ENCODE results near the gene SENP6.

SENP6 gene

DNA sequence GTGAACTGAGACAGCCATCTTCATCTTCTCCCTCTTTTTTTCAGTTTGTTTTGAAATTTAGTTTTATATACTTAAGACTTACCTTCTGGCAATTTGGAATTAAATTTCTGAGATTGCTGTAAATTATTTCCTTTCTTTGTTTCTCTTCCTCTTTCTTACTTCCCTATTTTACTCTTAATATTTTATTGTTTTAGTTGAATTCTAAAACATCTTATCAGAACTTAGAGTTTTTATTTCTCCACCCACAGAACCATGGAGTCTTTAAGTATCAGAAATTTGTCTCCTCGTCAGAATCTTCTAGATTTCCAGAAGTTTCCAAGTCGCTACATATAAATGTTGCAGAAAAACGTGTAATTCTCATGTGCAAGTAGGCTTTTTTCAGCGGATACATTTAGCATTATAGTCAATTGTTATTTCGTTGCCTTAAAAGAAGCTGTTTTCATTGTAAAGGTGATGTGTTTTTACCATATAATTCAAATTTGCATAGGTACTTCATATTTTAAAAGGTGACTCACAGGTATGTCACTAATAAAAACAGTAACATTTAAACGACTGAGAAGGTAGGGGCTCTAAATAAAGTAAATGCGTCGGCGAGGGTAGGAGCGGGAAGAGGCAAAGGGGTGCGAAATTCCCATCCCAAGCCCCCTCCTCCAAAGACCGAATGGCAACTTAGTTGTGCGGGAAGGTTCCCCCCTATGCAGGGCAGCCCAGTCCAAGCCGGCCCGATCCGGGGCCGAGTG lies 146.5 kb downstream of the SENP6 start:
- DNase-seq (ENCODE audit: low spot score): no peak

DNA sequence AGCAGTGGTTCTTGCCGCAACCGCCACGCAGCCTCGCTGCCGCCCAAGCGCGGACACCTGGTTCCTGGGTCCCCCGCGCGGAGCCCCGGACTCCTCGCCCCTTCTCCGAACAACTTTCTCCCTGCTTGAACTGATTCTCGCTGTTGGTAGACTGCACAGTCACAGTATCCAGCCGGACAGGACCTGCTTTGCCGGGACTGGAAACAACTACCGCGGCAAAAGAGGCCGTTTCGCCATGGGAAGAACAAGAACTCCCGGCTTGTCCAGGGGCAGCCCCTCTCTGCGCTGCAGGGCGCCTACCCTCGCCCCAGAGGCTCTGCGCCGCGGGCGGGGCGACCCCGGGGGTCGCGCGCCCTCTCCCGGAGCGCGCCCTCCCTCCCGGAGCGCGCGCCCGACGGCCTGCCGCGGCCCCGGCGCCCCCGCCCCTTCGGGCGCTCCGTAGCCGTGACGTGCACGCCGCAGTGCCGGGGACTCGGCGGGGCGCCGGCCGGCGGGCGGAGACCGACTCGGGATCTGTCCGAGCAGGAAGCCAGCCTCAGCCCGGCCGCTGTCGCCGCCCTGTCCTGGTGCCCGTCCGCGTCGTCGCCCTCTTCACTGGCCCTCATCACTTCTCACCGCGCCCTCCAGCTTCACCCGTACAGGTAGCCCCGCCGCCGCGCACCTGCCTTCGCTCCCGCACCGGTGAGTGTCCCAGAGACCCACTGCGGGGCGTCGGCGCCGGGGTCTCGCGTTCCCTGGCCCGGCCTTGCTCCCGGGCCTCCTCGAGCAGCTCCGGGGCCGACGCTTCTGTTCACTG lies 147.3 kb downstream of the SENP6 start, which contains the start of gene MYO6:
MYO6 (plus strand) TSS at position 497 of the 796 bp plus-strand sequence. CDS start 68,309 bp downstream, outside the sequence.
- peak; percentile 69 for DNase-seq (ENCODE audit: low spot score)

DNA sequence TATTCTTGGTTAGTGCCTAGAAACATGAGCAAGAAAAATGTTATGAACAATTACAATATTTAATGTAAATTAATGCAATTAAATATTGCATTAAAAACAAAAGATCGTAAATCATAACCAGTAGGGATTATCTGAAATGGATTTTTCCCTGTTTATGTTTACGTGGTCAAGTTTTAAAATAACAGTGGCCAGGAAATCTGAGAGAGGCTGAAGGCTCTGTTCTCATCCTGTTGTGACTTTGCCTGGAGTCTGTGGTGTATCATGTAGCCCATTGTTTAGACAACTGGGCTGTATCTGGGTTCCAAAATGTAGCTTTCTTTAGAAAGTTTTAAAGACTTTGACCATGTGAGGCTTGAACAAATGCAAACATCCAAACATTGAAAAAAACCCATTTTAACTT lies 149.8 kb downstream of the SENP6 start:
- DNase-seq (ENCODE audit: low spot score): no peak

- no peak for DNase-seq (ENCODE audit: low spot score)
These were observed 150.7 kb downstream of the SENP6 start for GRCh38 chr6:75752365-75752764.

- DNase-seq (ENCODE audit: low spot score): no peak
These were observed 154.0 kb downstream of the SENP6 start for GRCh38 chr6:75755704-75756103.

- DNase-seq (ENCODE audit: low spot score): no peak
These were observed 155.6 kb downstream of the SENP6 start for GRCh38 chr6:75757295-75757694.

DNA sequence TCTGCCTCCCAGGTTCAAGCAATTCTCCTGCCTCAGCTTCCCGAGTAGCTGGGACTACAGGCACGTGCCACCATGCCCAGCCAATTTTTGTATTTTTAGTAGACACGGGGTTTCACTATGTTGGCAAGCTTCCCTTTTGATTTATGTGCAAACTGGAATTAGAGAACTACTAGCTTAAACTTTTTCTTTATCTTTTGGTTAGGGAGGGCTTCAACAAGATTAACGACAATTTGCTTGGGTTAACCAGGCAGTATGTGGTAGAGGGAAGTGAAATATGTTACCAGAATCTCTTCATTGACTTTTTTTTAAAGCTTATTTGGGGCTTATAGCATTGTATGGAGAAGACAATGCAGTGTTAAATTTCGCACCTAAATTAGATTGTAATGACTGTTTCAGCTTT lies 156.4 kb downstream of the SENP6 start:
- no peak for DNase-seq (ENCODE audit: low spot score)

DNA sequence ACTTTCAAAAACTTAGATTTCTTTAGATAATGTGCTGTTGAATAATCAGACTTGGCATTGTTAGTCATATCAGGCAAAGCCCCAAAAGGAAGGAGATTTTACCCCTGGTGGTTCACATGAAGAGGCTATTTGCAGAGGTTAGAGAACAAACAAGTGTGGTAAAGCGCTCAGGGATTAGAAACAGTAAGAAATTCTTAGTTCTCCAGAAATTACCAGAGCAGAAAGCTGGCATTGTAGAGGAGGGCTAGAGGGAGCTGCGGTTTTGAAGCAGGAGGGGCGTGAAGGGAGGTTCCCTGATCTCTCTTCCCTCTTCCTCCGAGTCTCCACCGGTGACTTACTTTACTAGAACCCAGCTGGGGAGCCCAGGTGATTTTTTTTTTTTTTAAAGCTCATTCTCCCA lies 157.5 kb downstream of the SENP6 start:
- DNase-seq (ENCODE audit: low spot score): no peak

DNA sequence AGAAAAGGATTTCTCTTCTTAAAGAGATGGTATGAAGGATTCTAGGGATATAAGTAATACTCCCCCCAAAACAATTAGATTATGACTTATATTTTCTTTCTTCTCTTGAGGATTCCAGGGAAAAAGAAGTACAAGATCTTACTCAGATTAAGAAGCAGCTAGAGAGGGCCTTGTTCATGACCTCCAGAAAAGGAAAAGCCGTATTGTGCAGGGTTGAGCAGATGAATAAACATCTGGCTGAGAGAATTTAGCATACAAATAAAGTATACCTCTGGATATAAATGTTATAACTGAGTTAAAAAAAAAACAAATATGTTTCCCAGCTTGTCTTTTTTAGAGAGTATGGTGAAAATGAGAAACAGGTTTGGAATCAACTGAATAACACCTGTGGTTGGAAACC lies 158.6 kb downstream of the SENP6 start:
- DNase-seq (ENCODE audit: low spot score): no peak

DNA sequence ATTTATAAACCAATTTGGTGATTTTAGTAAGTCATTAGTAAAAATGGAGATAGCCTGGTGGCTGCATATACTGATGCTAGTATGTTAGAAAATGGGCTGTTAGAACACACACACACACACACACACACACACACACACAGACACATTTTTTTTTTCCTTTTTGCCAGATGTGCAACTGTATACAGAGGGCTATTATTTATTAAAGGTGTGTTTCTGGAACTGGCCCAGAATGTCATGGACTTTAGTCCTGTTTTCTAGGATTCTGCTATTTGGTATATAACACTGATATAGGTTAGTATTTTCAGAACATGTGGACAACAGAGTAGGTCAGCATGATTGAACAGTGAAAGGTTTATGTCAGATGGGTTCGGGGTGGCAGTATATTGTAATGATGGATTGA lies 159.8 kb downstream of the SENP6 start:
- DNase-seq (ENCODE audit: low spot score): no peak

- DNase-seq (ENCODE audit: low spot score): no peak
These were observed 160.4 kb downstream of the SENP6 start for GRCh38 chr6:75762063-75762462.

GRCh38 chr6:75766387-75766786 lies 164.7 kb downstream of the SENP6 start:
- DNase-seq (ENCODE audit: low spot score): no peak

Small RNAs within 50 kb of the gene (small RNA-seq; reads per million reads assigned to genes)
- gene RNU6-1016P (0 reads per million in 2 experiments), gene RNU6-1338P (0 to 0.04 reads per million in 2 experiments), gene RNU6-155P (0 reads per million in 2 experiments)
